GM23338 (cell line): ENCODE measurements around the gene PRTN3. TPM values are rescaled to one million over a fixed set of nuclear protein-coding genes. Genes with fewer than 3 reads are reported as not detected.
A peak's percentile ranks its signal among the peaks of the same experiment; 100 is the strongest.

Experiments
- ATAC-seq: fragments of 200-7000 bp; cut with Tn5 transposase; 3 replicates; pipeline ENCODE4 v1.9.1; 2020
- DNase-seq: peaks from one replicate; pipeline ENCODE4 v3.0.0-alpha.2; 2015; ENCODE audit warnings: low spot score
- H2AFZ ChIP-seq: fragments of 200-600 bp; sonication (generic); 2 replicates; pipeline ENCODE4 v1.8.0; 2016; ENCODE audit warnings: antibody characterized with exemption, mild to moderate bottlenecking, moderate library complexity
- H3F3A ChIP-seq: fragments of 200-600 bp; sonication (generic); replicated peaks from 2 replicates; pipeline ENCODE4 v1.8.0; 2017; ENCODE audit warnings: antibody characterized with exemption, mixed run types, low read depth
- H3K27ac ChIP-seq: fragments of 200-600 bp; sonication (generic); 2 replicates; pipeline ENCODE4 v1.6.1; 2016; ENCODE audit warnings: low read depth
- H3K27me3 ChIP-seq: fragments of 200-600 bp; sonication (generic); 2 replicates; pipeline ENCODE4 v1.8.0; 2016; ENCODE audit warnings: mild to moderate bottlenecking, mixed run types, moderate library complexity; ENCODE audit not compliant: insufficient read depth
- H3K36me3 ChIP-seq: fragments of 200-600 bp; sonication (generic); 2 replicates; pipeline ENCODE4 v1.8.0; 2016; ENCODE audit warnings: mild to moderate bottlenecking; ENCODE audit not compliant: insufficient read depth
- H3K4me1 ChIP-seq: fragments of 200-600 bp; sonication (generic); 2 replicates; pipeline ENCODE4 v1.8.0; 2016; ENCODE audit warnings: mild to moderate bottlenecking, moderate library complexity; ENCODE audit not compliant: insufficient read depth
- H3K4me2 ChIP-seq: fragments of 200-600 bp; sonication (generic); 2 replicates; pipeline ENCODE4 v1.7.1; 2017; ENCODE audit warnings: mixed run types
- H3K4me3 ChIP-seq: fragments of 200-600 bp; sonication (generic); 2 replicates; pipeline ENCODE4 v1.6.1; 2016; ENCODE audit warnings: mixed run types
- H3K79me2 ChIP-seq: fragments of 200-600 bp; sonication (generic); replicated peaks from 2 replicates; pipeline ENCODE4 v1.8.0; 2017; ENCODE audit warnings: mild to moderate bottlenecking; ENCODE audit not compliant: insufficient read depth
- H3K9me2 ChIP-seq: fragments of 200-600 bp; sonication (generic); 2 replicates; pipeline ENCODE4 v1.8.0; 2017; ENCODE audit not compliant: insufficient read depth
- H4K20me1 ChIP-seq: fragments of 200-600 bp; sonication (generic); replicated peaks from 2 replicates; pipeline ENCODE4 v1.8.0; 2017; ENCODE audit warnings: mild to moderate bottlenecking; ENCODE audit not compliant: insufficient read depth
- H3K27ac Mint-ChIP-seq: 2 replicates; pipeline ENCODE4 v1.8.0; 2020; ENCODE audit warnings: inconsistent platforms, mild to moderate bottlenecking, moderate library complexity, mixed read lengths
- H3K27me3 Mint-ChIP-seq: 3 replicates; pipeline ENCODE4 v1.8.0; 2022; ENCODE audit warnings: low read depth, mild to moderate bottlenecking, moderate library complexity, mixed read lengths, inconsistent platforms; ENCODE audit not compliant: insufficient read depth, poor library complexity
- H3K36me3 Mint-ChIP-seq: 3 replicates; pipeline ENCODE4 v1.8.0; 2021; ENCODE audit warnings: low read depth, mild to moderate bottlenecking, inconsistent platforms, moderate library complexity, mixed read lengths
- H3K4me1 Mint-ChIP-seq: 3 replicates; pipeline ENCODE4 v1.8.0; 2020; ENCODE audit warnings: mild to moderate bottlenecking, inconsistent platforms, mixed read lengths
- H3K4me3 Mint-ChIP-seq: 3 replicates; pipeline ENCODE4 v1.8.0; 2021; ENCODE audit warnings: moderate library complexity, mild to moderate bottlenecking, inconsistent platforms, mixed read lengths
- H3K9me3 Mint-ChIP-seq: 3 replicates; pipeline ENCODE4 v1.8.0; 2020; ENCODE audit warnings: moderate library complexity, mild to moderate bottlenecking, inconsistent platforms, mixed read lengths
- CREB1 ChIP-seq: fragments of 250-450 bp; sonication (Bioruptor Pico); IDR thresholded peaks from 2 replicates; pipeline ENCODE4 v1.5.0; 2020; ENCODE audit warnings: low read depth, mild to moderate bottlenecking, moderate library complexity
- CTCF ChIP-seq, 2 experiments: fragments of 200-600 bp in 1 of 2; sonication (generic) in 1 of 2; conservative IDR thresholded peaks; 2 replicates each; pipeline versions ENCODE4 v1.5.1 to v1.6.1; 2016 to 2017; ENCODE audit warnings: antibody characterized with exemption in 2 of 2, low read depth in 2 of 2, mild to moderate bottlenecking in 2 of 2, moderate library complexity in 1 of 2
- EZH2 ChIP-seq: fragments of 200-600 bp; sonication (generic); IDR thresholded peaks from one replicate; pipeline ENCODE4 v1.8.0; 2017; ENCODE audit warnings: antibody characterized with exemption, mild to moderate bottlenecking, low read depth; ENCODE audit not compliant: unreplicated experiment
- EZH2phosphoT487 ChIP-seq: fragments of 200-600 bp; sonication (generic); IDR thresholded peaks from one replicate; pipeline ENCODE4 v1.8.1; 2018; ENCODE audit warnings: antibody characterized with exemption; ENCODE audit not compliant: unreplicated experiment
- JUNB ChIP-seq: IDR thresholded peaks from one replicate; pipeline ENCODE4 v1.6.1; 2016; ENCODE audit warnings: antibody characterized with exemption; ENCODE audit not compliant: unreplicated experiment
- NANOG ChIP-seq: IDR thresholded peaks from 2 replicates; pipeline ENCODE4 v1.6.1; 2016; ENCODE audit warnings: antibody characterized with exemption, borderline replicate concordance
- POLR2AphosphoS5 ChIP-seq: IDR thresholded peaks from 2 replicates; pipeline ENCODE4 v1.6.1; 2016; ENCODE audit warnings: antibody characterized with exemption, low read depth
- REST ChIP-seq: IDR thresholded peaks from one replicate; pipeline ENCODE4 v1.6.1; 2018; ENCODE audit warnings: antibody characterized with exemption; ENCODE audit not compliant: unreplicated experiment
- STAT1 ChIP-seq: IDR thresholded peaks from one replicate; pipeline ENCODE4 v1.6.1; 2016; ENCODE audit warnings: antibody characterized with exemption; ENCODE audit not compliant: unreplicated experiment
- ZNF114 ChIP-seq: fragments of 250-450 bp; sonication (Bioruptor Pico); IDR thresholded peaks from 2 replicates; pipeline ENCODE4 v1.5.0; 2020; ENCODE audit warnings: mild to moderate bottlenecking, moderate library complexity
- ZNF331 ChIP-seq: fragments of 250-450 bp; sonication (Bioruptor Pico); IDR thresholded peaks from 2 replicates; pipeline ENCODE4 v1.5.0; 2020; ENCODE audit warnings: low read depth, mild to moderate bottlenecking, moderate library complexity
- polyA plus RNA-seq: library from polyadenylated mRNA; unstranded; fragments of >200 nt; fragmentation: Nextera tagmentation; extraction: Ambion mirVana; gene quantifications from 2 replicates; pipeline ENCODE4 v1.2.1, GENCODE V29; 2016
- total RNA-seq: library from RNA; depleted of rRNA; stranded (reverse); fragments of >200 nt; shearing (Covaris generic); gene quantifications from 2 replicates; pipeline ENCODE4 v1.2.3, GENCODE V29; 2014
- TF ChIP-seq, protein P1 (sequence below): IDR thresholded peaks from 2 replicates; pipeline ENCODE4 v1.6.1; 2016; ENCODE audit warnings: antibody characterized with exemption
- TF ChIP-seq, protein P2 (sequence below): fragments of 250-450 bp; sonication (Bioruptor Pico); IDR thresholded peaks from 2 replicates; pipeline ENCODE4 v1.5.0; 2020; ENCODE audit warnings: mild to moderate bottlenecking, moderate library complexity

Gene PRTN3
- total and polyA plus RNA-seq, 2 experiments from 2014 or later, result 0.21 to 0.68 TPM

DNA sequence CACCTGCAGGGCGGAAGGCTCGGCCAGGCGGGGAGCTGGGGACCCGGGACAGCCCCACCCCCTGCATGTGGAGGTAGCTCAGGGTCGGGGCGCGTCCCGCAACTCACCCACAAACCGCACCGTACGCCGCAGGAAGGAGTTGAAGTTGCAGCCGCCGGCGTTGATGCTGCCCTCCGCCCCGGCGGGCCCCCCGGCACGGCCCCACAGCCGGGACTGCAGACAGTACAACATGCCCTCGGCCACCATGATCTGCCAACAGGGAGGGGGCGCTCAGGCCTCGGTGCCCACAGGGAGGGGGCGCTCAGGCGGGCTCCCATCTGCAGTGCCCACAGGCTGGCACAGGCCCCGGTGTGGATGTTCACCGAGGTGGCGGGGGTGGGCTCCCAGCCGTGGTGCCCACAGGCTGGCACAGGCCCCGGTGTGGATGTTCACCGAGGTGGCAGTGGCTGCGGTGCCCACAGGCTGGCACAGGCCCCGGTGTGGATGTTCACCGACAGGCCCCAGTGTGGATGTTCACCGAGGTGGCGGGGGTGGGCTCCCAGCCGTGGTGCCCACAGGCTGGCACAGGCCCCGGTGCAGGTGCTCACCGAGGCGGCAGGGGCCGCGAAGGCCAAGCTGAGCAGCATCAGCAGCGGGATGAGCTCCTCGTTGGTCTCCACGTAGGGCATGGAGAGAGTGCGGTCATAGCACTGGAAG lies 25.6 kb upstream of the PRTN3 start:
- Histone ChIP-seq H3K4me1 (no peaks in the 10 kb centered on the region; the same call in 1 of the 2 replicates), H2AFZ (no peak overlapping the region), H3K4me2 (no peak overlapping the region), H3K9me2 (0 out of 2 replicates have a peak, but pooled peaks cover 4% of the 10 kb centered on the region), H3K79me2 (peaks cover 19% of the 10 kb centered on the region), H3K27me3 (no peaks in the 10 kb centered on the region), H3F3A (peaks cover 21% of the 10 kb centered on the region), H4K20me1 (peaks cover 14% of the 10 kb centered on the region), H3K4me3 (no peak overlapping the region), H3K27ac (no peak overlapping the region), H3K36me3 (peaks cover 11% of the 10 kb centered on the region; the same call in 1 of the 2 replicates)
- Mint-ChIP-seq H3K9me3 (peaks cover 2% of the 10 kb centered on the region; the same call in 2 of the 3 replicates), H3K27me3 (peaks cover 30% of the 10 kb centered on the region), H3K4me1 (no peaks in the 10 kb centered on the region), H3K27ac (no peak overlapping the region), H3K4me3 (no peak overlapping the region), H3K36me3 (peaks cover 44% of the 10 kb centered on the region)
- DNase-seq (peak; percentile 29), ATAC-seq (no peak)
- no peak for TF ChIP-seq CTCF (conservative IDR thresholded peaks at IDR 0.05; ENCODE audit: low read depth in 2 of 2)
- no peak for TF ChIP-seq ZNF331
- TF ChIP-seq REST, result no peak
- TF ChIP-seq, protein P1, sequence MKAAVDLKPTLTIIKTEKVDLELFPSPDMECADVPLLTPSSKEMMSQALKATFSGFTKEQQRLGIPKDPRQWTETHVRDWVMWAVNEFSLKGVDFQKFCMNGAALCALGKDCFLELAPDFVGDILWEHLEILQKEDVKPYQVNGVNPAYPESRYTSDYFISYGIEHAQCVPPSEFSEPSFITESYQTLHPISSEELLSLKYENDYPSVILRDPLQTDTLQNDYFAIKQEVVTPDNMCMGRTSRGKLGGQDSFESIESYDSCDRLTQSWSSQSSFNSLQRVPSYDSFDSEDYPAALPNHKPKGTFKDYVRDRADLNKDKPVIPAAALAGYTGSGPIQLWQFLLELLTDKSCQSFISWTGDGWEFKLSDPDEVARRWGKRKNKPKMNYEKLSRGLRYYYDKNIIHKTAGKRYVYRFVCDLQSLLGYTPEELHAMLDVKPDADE, result no peak
- TF ChIP-seq, protein P2, sequence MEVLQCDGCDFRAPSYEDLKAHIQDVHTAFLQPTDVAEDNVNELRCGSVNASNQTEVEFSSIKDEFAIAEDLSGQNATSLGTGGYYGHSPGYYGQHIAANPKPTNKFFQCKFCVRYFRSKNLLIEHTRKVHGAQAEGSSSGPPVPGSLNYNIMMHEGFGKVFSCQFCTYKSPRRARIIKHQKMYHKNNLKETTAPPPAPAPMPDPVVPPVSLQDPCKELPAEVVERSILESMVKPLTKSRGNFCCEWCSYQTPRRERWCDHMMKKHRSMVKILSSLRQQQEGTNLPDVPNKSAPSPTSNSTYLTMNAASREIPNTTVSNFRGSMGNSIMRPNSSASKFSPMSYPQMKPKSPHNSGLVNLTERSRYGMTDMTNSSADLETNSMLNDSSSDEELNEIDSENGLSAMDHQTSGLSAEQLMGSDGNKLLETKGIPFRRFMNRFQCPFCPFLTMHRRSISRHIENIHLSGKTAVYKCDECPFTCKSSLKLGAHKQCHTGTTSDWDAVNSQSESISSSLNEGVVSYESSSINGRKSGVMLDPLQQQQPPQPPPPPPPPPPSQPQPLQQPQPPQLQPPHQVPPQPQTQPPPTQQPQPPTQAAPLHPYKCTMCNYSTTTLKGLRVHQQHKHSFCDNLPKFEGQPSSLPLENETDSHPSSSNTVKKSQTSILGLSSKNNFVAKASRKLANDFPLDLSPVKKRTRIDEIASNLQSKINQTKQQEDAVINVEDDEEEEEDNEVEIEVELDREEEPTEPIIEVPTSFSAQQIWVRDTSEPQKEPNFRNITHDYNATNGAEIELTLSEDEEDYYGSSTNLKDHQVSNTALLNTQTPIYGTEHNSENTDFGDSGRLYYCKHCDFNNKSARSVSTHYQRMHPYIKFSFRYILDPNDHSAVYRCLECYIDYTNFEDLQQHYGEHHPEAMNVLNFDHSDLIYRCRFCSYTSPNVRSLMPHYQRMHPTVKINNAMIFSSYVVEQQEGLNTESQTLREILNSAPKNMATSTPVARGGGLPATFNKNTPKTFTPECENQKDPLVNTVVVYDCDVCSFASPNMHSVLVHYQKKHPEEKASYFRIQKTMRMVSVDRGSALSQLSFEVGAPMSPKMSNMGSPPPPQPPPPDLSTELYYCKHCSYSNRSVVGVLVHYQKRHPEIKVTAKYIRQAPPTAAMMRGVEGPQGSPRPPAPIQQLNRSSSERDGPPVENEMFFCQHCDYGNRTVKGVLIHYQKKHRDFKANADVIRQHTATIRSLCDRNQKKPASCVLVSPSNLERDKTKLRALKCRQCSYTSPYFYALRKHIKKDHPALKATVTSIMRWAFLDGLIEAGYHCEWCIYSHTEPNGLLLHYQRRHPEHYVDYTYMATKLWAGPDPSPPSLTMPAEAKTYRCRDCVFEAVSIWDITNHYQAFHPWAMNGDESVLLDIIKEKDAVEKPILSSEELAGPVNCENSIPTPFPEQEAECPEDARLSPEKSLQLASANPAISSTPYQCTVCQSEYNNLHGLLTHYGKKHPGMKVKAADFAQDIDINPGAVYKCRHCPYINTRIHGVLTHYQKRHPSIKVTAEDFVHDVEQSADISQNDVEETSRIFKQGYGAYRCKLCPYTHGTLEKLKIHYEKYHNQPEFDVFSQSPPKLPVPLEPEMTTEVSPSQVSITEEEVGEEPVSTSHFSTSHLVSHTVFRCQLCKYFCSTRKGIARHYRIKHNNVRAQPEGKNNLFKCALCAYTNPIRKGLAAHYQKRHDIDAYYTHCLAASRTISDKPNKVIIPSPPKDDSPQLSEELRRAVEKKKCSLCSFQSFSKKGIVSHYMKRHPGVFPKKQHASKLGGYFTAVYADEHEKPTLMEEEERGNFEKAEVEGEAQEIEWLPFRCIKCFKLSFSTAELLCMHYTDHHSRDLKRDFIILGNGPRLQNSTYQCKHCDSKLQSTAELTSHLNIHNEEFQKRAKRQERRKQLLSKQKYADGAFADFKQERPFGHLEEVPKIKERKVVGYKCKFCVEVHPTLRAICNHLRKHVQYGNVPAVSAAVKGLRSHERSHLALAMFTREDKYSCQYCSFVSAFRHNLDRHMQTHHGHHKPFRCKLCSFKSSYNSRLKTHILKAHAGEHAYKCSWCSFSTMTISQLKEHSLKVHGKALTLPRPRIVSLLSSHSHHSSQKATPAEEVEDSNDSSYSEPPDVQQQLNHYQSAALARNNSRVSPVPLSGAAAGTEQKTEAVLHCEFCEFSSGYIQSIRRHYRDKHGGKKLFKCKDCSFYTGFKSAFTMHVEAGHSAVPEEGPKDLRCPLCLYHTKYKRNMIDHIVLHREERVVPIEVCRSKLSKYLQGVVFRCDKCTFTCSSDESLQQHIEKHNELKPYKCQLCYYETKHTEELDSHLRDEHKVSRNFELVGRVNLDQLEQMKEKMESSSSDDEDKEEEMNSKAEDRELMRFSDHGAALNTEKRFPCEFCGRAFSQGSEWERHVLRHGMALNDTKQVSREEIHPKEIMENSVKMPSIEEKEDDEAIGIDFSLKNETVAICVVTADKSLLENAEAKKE, result no peak
- TF ChIP-seq EZH2, result no peak
- TF ChIP-seq POLR2AphosphoS5, result no peak
- no peak for TF ChIP-seq ZNF114 (CRISPR knock-in tag)
- no peak for TF ChIP-seq NANOG
- TF ChIP-seq JUNB, result no peak
- no peak for TF ChIP-seq STAT1
- no peak for TF ChIP-seq EZH2phosphoT487
- TF ChIP-seq CREB1 (CRISPR knock-in tag), result no peak
